KMS-11 (cell line): ENCODE measurements around the gene FAM210A.
"Not testable (repeated sequence)": the region's sequence is repeated elsewhere in the genome, so short reads cannot be mapped to it uniquely, and the experiment has no call there.

Experiments used
- H2AFZ ChIP-seq: fragments of 200-600 bp; sonication (generic); 2 replicates; pipeline ENCODE4 v1.6.1; 2016; ENCODE audit warnings: antibody characterized with exemption, mixed run types, low read depth
- H3K27ac ChIP-seq: fragments of 200-600 bp; sonication (generic); 2 replicates; pipeline ENCODE4 v1.6.1; 2016; ENCODE audit warnings: mild to moderate bottlenecking, mixed run types
- H3K27me3 ChIP-seq: fragments of 200-600 bp; sonication (generic); 2 replicates; pipeline ENCODE4 v1.6.1; 2017; ENCODE audit warnings: mild to moderate bottlenecking, low read depth, mixed run types, moderate library complexity; ENCODE audit not compliant: insufficient read depth
- H3K36me3 ChIP-seq: fragments of 200-600 bp; sonication (generic); 2 replicates; pipeline ENCODE4 v1.6.1; 2017; ENCODE audit warnings: mild to moderate bottlenecking, mixed run types; ENCODE audit not compliant: insufficient read depth
- H3K4me1 ChIP-seq: fragments of 200-600 bp; sonication (generic); 2 replicates; pipeline ENCODE4 v1.6.1; 2016; ENCODE audit warnings: mild to moderate bottlenecking, low read depth, mixed run types; ENCODE audit not compliant: poor library complexity, severe bottlenecking
- H3K4me2 ChIP-seq: fragments of 200-600 bp; sonication (generic); 2 replicates; pipeline ENCODE4 v1.7.0; 2016; ENCODE audit warnings: mild to moderate bottlenecking, mixed run types
- H3K4me3 ChIP-seq: fragments of 200-600 bp; sonication (generic); IDR thresholded peaks from 2 replicates; pipeline ENCODE4 v1.6.1; 2017; ENCODE audit warnings: low read depth, low read length, mixed read lengths; ENCODE audit not compliant: insufficient read depth
- H3K79me2 ChIP-seq: fragments of 200-600 bp; sonication (generic); 2 replicates; pipeline ENCODE4 v1.6.1; 2016; ENCODE audit warnings: low read depth, mixed run types; ENCODE audit not compliant: insufficient read depth
- H3K9ac ChIP-seq: fragments of 200-600 bp; sonication (generic); 2 replicates; pipeline ENCODE4 v1.6.1; 2016; ENCODE audit warnings: mild to moderate bottlenecking, mixed run types
- H4K20me1 ChIP-seq: fragments of 200-600 bp; sonication (generic); 2 replicates; pipeline ENCODE4 v1.6.1; 2016; ENCODE audit warnings: mild to moderate bottlenecking, mixed run types; ENCODE audit not compliant: insufficient read depth
- CTCF ChIP-seq: fragments of 200-600 bp; sonication (generic); conservative IDR thresholded peaks from 2 replicates; pipeline ENCODE4 v1.6.1; 2017; ENCODE audit warnings: low read depth, mild to moderate bottlenecking, antibody characterized with exemption, low read length, moderate library complexity, mixed read lengths

The FAM210A gene

GRCh38 chr18:13758622-13759021 is 32.3 kb upstream of the FAM210A start:
- Histone ChIP-seq H3K27me3 (no peaks in the 10 kb centered on the region), H3K79me2 (no peaks in the 10 kb centered on the region), H3K4me3 (no peak overlapping the region), H3K27ac (no peak overlapping the region), H3K4me2 (no peak overlapping the region), H2AFZ (no peak overlapping the region), H3K4me1 (no peaks in the 10 kb centered on the region), H3K9ac (no peak overlapping the region), H3K36me3 (no peaks in the 10 kb centered on the region), H4K20me1 (no peaks in the 10 kb centered on the region)
- TF ChIP-seq CTCF: no peak

GRCh38 chr18:13756671-13757070 is 30.3 kb upstream of the FAM210A start:
- H3K27ac ChIP-seq: no peak overlapping the region
- H3K4me3 ChIP-seq: no peak overlapping the region
- no peaks in the 10 kb centered on the region; the same call in 1 of the 2 replicates for H3K36me3 ChIP-seq
- no peak overlapping the region for H3K9ac ChIP-seq
- H3K79me2 ChIP-seq: no peaks in the 10 kb centered on the region
- H3K4me1 ChIP-seq: no peaks in the 10 kb centered on the region
- no peaks in the 10 kb centered on the region for H4K20me1 ChIP-seq
- no peaks in the 10 kb centered on the region for H3K27me3 ChIP-seq
- no peak for TF ChIP-seq CTCF
- no peak overlapping the region for H3K4me2 ChIP-seq
- H2AFZ ChIP-seq: no peak overlapping the region

GRCh38 chr18:13756261-13756660 is 29.9 kb upstream of the FAM210A start:
- no peak overlapping the region for H3K27ac ChIP-seq
- no peak overlapping the region for H3K9ac ChIP-seq
- no peak overlapping the region for H3K4me2 ChIP-seq
- no peaks in the 10 kb centered on the region for H3K27me3 ChIP-seq
- H3K4me1 ChIP-seq: no peaks in the 10 kb centered on the region
- no peak for TF ChIP-seq CTCF
- H3K79me2 ChIP-seq: no peaks in the 10 kb centered on the region
- no peak overlapping the region for H2AFZ ChIP-seq
- H3K4me3 ChIP-seq: no peak overlapping the region
- H3K36me3 ChIP-seq: no peaks in the 10 kb centered on the region; the same call in 1 of the 2 replicates
- H4K20me1 ChIP-seq: no peaks in the 10 kb centered on the region

GRCh38 chr18:13751599-13751998 is 25.2 kb upstream of the FAM210A start:
- H3K27ac ChIP-seq, H2AFZ ChIP-seq, H4K20me1 ChIP-seq, H3K4me3 ChIP-seq, H3K9ac ChIP-seq, H3K4me2 ChIP-seq, H3K4me1 ChIP-seq, H3K27me3 ChIP-seq, H3K79me2 ChIP-seq, H3K36me3 ChIP-seq: not testable (repeated sequence)

- Histone ChIP-seq H3K4me1 (no peaks in the 10 kb centered on the region), H3K9ac (no peak overlapping the region), H4K20me1 (no peaks in the 10 kb centered on the region), H3K4me2 (no peak overlapping the region), H3K4me3 (no peak overlapping the region), H3K36me3 (no peaks in the 10 kb centered on the region; the same call in 1 of the 2 replicates), H3K27ac (no peak overlapping the region), H2AFZ (no peak overlapping the region), H3K79me2 (no peaks in the 10 kb centered on the region), H3K27me3 (no peaks in the 10 kb centered on the region)
- no peak for TF ChIP-seq CTCF
Measured at GRCh38 chr18:13746633-13747032, 20.3 kb upstream of the FAM210A start.
